SU-DHL-6 (cell line): ENCODE results near the gene TEDC2.

Experiments used
- CTCF ChIP-seq: fragments of 200-600 bp; sonication (generic); IDR thresholded peaks from one replicate; pipeline ENCODE4 v1.5.1; 2017; ENCODE audit warnings: antibody characterized with exemption, mild to moderate bottlenecking, low read length, moderate library complexity; ENCODE audit not compliant: insufficient read depth, poor library complexity, severe bottlenecking
- EZH2phosphoT487 ChIP-seq: fragments of 200-600 bp; sonication (generic), shearing (Covaris generic); conservative IDR thresholded peaks from 2 replicates; pipeline ENCODE4 v1.6.1; 2018; ENCODE audit warnings: mild to moderate bottlenecking, antibody characterized with exemption, low read length, moderate library complexity, mixed read lengths

GRCh38 chr16:2498531-2499253, 38.8 kb downstream of the TEDC2 start:
- TF ChIP-seq CTCF (no peak), EZH2phosphoT487 (no peak)
